Kidney tubule cell (primary cell): ENCODE results near the gene MOAP1.
A peak's percentile ranks its signal among the peaks of the same experiment; 100 is the strongest.
"Not testable (repeated sequence)": the region's sequence is repeated elsewhere in the genome, so short reads cannot be mapped to it uniquely, and the experiment has no call there.

Experiments used
- DNase-seq: peaks from one replicate; pipeline ENCODE4 v3.0.0-alpha.2; 2018; ENCODE audit warnings: low spot score

Gene MOAP1

GRCh38 chr14:93185349-93185720 lies 638 bp upstream of the MOAP1 start:
- no peak for DNase-seq

- DNase-seq, result peak; percentile 8
These were observed 940 bp downstream of the MOAP1 start for GRCh38 chr14:93183596-93184317.

GRCh38 chr14:93175492-93175891 lies 9.2 kb downstream of the MOAP1 start:
- DNase-seq, result no peak

- not testable (repeated sequence) for DNase-seq
These were observed 10.0 kb downstream of the MOAP1 start for GRCh38 chr14:93174731-93175130.

GRCh38 chr14:93173943-93174395 lies 10.7 kb downstream of the MOAP1 start:
- DNase-seq, result peak; percentile 50

- no peak for DNase-seq
These were observed 13.3 kb downstream of the MOAP1 start for GRCh38 chr14:93171376-93171775.

GRCh38 chr14:93170141-93170540 lies 14.6 kb downstream of the MOAP1 start:
- DNase-seq, result not testable (repeated sequence)

- not testable (repeated sequence) for DNase-seq
These were observed 15.1 kb downstream of the MOAP1 start for GRCh38 chr14:93169619-93170018.

GRCh38 chr14:93168610-93169009 lies 16.1 kb downstream of the MOAP1 start:
- DNase-seq, result peak; percentile 21

- DNase-seq, result peak; percentile 72
These were observed 19.1 kb downstream of the MOAP1 start for GRCh38 chr14:93165271-93166265.

- no peak for DNase-seq
These were observed 21.1 kb downstream of the MOAP1 start for GRCh38 chr14:93163564-93163963.

- DNase-seq, result no peak
These were observed 23.2 kb downstream of the MOAP1 start for GRCh38 chr14:93161411-93161940.

- DNase-seq, result peak; percentile 43
These were observed 24.3 kb downstream of the MOAP1 start for GRCh38 chr14:93160353-93160801.

- not testable (repeated sequence) for DNase-seq
These were observed 24.9 kb downstream of the MOAP1 start for GRCh38 chr14:93159625-93160352.

GRCh38 chr14:93158349-93158748 lies 26.3 kb downstream of the MOAP1 start:
- not testable (repeated sequence) for DNase-seq

- no peak for DNase-seq
These were observed 27.9 kb downstream of the MOAP1 start for GRCh38 chr14:93156693-93157369.

GRCh38 chr14:93155667-93156066 lies 29.0 kb downstream of the MOAP1 start:
- DNase-seq, result no peak

GRCh38 chr14:93153121-93153520 lies 31.6 kb downstream of the MOAP1 start:
- no peak for DNase-seq

GRCh38 chr14:93150227-93151208 lies 34.2 kb downstream of the MOAP1 start:
- DNase-seq, result peak; percentile 90

GRCh38 chr14:93148979-93149378 lies 35.7 kb downstream of the MOAP1 start:
- DNase-seq, result no peak
